Right atrium auricular region (tissue), 2 donors: Measurements from ENCODE around the gene FOXD1. TPM values are rescaled to one million over a fixed set of nuclear protein-coding genes. Genes with fewer than 3 reads are reported as not detected.

ENCODE experiments used
- DNase-seq: peaks from one replicate; pipeline ENCODE4 v3.0.0-alpha.2; 2019; ENCODE audit warnings: low spot score
- H3K27ac ChIP-seq, 2 donors: fragments of 200-600 bp; sonication (generic); 1 replicate in 1 of 2; 2 replicates in 1 of 2; pipeline ENCODE4 v1.5.1; 2016 to 2019
- H3K27me3 ChIP-seq, 2 donors: fragments of 200-600 bp; sonication (generic); one replicate each; pipeline versions ENCODE4 v1.5.1 to v1.6.0; 2017 to 2019
- H3K36me3 ChIP-seq: fragments of 200-600 bp; sonication (generic); one replicate; pipeline ENCODE4 v1.5.1; 2016
- H3K4me1 ChIP-seq, 2 donors: fragments of 200-600 bp; sonication (generic); one replicate each; pipeline versions ENCODE4 v1.5.1 to v1.6.0; 2017 to 2019
- H3K4me3 ChIP-seq, 2 donors: fragments of 200-600 bp; sonication (generic); 1 replicate in 1 of 2; 2 replicates in 1 of 2; pipeline ENCODE4 v1.5.1; 2017 to 2019; ENCODE audit warnings: mild to moderate bottlenecking in 1 of 2, moderate library complexity in 1 of 2
- H3K9me3 ChIP-seq, 2 donors: fragments of 200-600 bp; sonication (generic); one replicate each; pipeline ENCODE4 v1.5.1; 2019
- CTCF ChIP-seq, 2 donors: fragments of 200-600 bp; sonication (generic); IDR thresholded peaks; one replicate each; pipeline ENCODE4 v1.5.1; 2019; ENCODE audit warnings: antibody characterized with exemption in 2 of 2
- total RNA-seq, 2 donors: library from RNA; depleted of rRNA; stranded (reverse); fragments of >200 nt; gene quantifications; one replicate each; pipeline ENCODE4 v1.1.0, GENCODE V29; 2016

Gene FOXD1
- total RNA-seq, 2 donors from 2014 or later, result not detected

- H3K27ac ChIP-seq, result no peak overlapping the region
- no peaks in the 10 kb centered on the region for H3K36me3 ChIP-seq
- no peak for TF ChIP-seq CTCF (IDR thresholded peaks at IDR 0.05)
- no peaks in the 10 kb centered on the region for H3K9me3 ChIP-seq
- peaks cover 0 to 19% of the 10 kb centered on the region in 2 donors for H3K4me1 ChIP-seq
- DNase-seq, result no peak
- peak overlapping the region in 1 of 2 donors; percentile 22 for H3K4me3 ChIP-seq
- peaks cover 49 to 66% of the 10 kb centered on the region in 2 donors for H3K27me3 ChIP-seq
Observed at GRCh38 chr5:73437101-73437776, 11.3 kb downstream of the FOXD1 start.

GRCh38 chr5:73436535-73437100 lies 12.0 kb downstream of the FOXD1 start:
- no peak for DNase-seq
- Histone ChIP-seq H3K27ac (no peak overlapping the region), H3K27me3 (peaks cover 45 to 59% of the 10 kb centered on the region in 2 donors), H3K4me1 (peaks cover 0 to 19% of the 10 kb centered on the region in 2 donors), H3K36me3 (no peaks in the 10 kb centered on the region), H3K4me3 (peak overlapping the region in 1 of 2 donors; percentile 22), H3K9me3 (no peaks in the 10 kb centered on the region)
- TF ChIP-seq CTCF (IDR thresholded peaks at IDR 0.05), result no peak

GRCh38 chr5:73435759-73436534 lies 12.6 kb downstream of the FOXD1 start:
- H3K27me3 ChIP-seq, result peaks cover 42 to 53% of the 10 kb centered on the region in 2 donors
- no peaks in the 10 kb centered on the region for H3K36me3 ChIP-seq
- DNase-seq, result no peak
- no peak overlapping the region for H3K4me3 ChIP-seq
- peaks cover 0 to 19% of the 10 kb centered on the region in 2 donors for H3K4me1 ChIP-seq
- H3K27ac ChIP-seq, result no peak overlapping the region
- H3K9me3 ChIP-seq, result no peaks in the 10 kb centered on the region
- no peak for TF ChIP-seq CTCF (IDR thresholded peaks at IDR 0.05)

GRCh38 chr5:73434907-73435306 lies 13.7 kb downstream of the FOXD1 start:
- TF ChIP-seq CTCF (IDR thresholded peaks at IDR 0.05), result no peak

GRCh38 chr5:73434461-73434860 lies 14.1 kb downstream of the FOXD1 start:
- no peak overlapping the region for H3K27ac ChIP-seq
- H3K27me3 ChIP-seq, result peaks cover 34 to 41% of the 10 kb centered on the region in 2 donors
- no peaks in the 10 kb centered on the region for H3K36me3 ChIP-seq
- DNase-seq, result no peak
- peaks cover 0 to 19% of the 10 kb centered on the region in 2 donors for H3K4me1 ChIP-seq
- H3K4me3 ChIP-seq, result no peak overlapping the region
- TF ChIP-seq CTCF (IDR thresholded peaks at IDR 0.05), result no peak
- no peaks in the 10 kb centered on the region for H3K9me3 ChIP-seq

More at GRCh38 chr5:73434907-73435306, 13.7 kb downstream of the FOXD1 start:
- peaks cover 34 to 44% of the 10 kb centered on the region in 2 donors for H3K27me3 ChIP-seq
- peaks cover 0 to 19% of the 10 kb centered on the region in 2 donors for H3K4me1 ChIP-seq
- no peaks in the 10 kb centered on the region for H3K36me3 ChIP-seq
- H3K27ac ChIP-seq, result no peak overlapping the region
- H3K4me3 ChIP-seq, result no peak overlapping the region
- no peak for DNase-seq
- no peaks in the 10 kb centered on the region for H3K9me3 ChIP-seq
